Stimulated activated CD8-positive, alpha-beta memory T cell treated with anti-CD3 and anti-CD28 coated beads, Interleukin-15, amount 100 ng/mL, for 24 hours (primary cell): Measurements from ENCODE around the gene TPRN.

ENCODE experiments used
- DNase-seq: peaks from one replicate; pipeline ENCODE4 v3.0.0-alpha.2; 2020; ENCODE audit warnings: low read depth

The TPRN gene

GRCh38 chr9:137212520-137212919 lies 12.0 kb upstream of the TPRN start:
- DNase-seq: no peak

- no peak for DNase-seq
Observed at GRCh38 chr9:137211532-137211931, 11.0 kb upstream of the TPRN start.

- DNase-seq: no peak
Observed at GRCh38 chr9:137206602-137207001, 6.1 kb upstream of the TPRN start.

- DNase-seq: peak; percentile 96
Observed at GRCh38 chr9:137205126-137206069, 4.9 kb upstream of the TPRN start, which contains the start of the genes NDOR1 and TMEM203. Gene NDOR1, plus strand, starts transcription at chr9:137205700. Its CDS starts 78 bp downstream, at chr9:137205778. Gene TMEM203, minus strand, starts transcription at chr9:137205648. Its CDS starts 234 bp downstream, at chr9:137205414.

GRCh38 chr9:137204731-137205125 lies 4.2 kb upstream of the TPRN start:
- no peak for DNase-seq

GRCh38 chr9:137202966-137203365 lies 2.4 kb upstream of the TPRN start:
- no peak for DNase-seq

- DNase-seq: no peak
Observed at GRCh38 chr9:137201205-137201868, 796 bp upstream of the TPRN start.

- no peak for DNase-seq
Observed at GRCh38 chr9:137199411-137200121, 975 bp downstream of the TPRN start.

GRCh38 chr9:137198902-137199283 lies 1.6 kb downstream of the TPRN start:
- no peak for DNase-seq

GRCh38 chr9:137198051-137198901 lies 2.3 kb downstream of the TPRN start:
- no peak for DNase-seq

- DNase-seq: no peak
Observed at GRCh38 chr9:137195525-137196220, 4.9 kb downstream of the TPRN start.

- no peak for DNase-seq
Observed at GRCh38 chr9:137194909-137195308, 5.6 kb downstream of the TPRN start.

GRCh38 chr9:137194388-137194787 lies 6.2 kb downstream of the TPRN start:
- no peak for DNase-seq

GRCh38 chr9:137193771-137194170 lies 6.8 kb downstream of the TPRN start:
- DNase-seq: no peak

- no peak for DNase-seq
Observed at GRCh38 chr9:137192859-137193258, 7.7 kb downstream of the TPRN start.

GRCh38 chr9:137192448-137192780 lies 8.1 kb downstream of the TPRN start:
- no peak for DNase-seq

- DNase-seq: no peak
Observed at GRCh38 chr9:137191691-137192447, 8.7 kb downstream of the TPRN start.

- no peak for DNase-seq
Observed at GRCh38 chr9:137191245-137191644, 9.3 kb downstream of the TPRN start.

- no peak for DNase-seq
Observed at GRCh38 chr9:137190315-137190856, 10.2 kb downstream of the TPRN start.
